K562 (cell line): Measurements from ENCODE around the gene NPFFR1. TPM values are rescaled to one million over a fixed set of nuclear protein-coding genes. Genes with fewer than 3 reads are reported as not detected.

Experiments used
- ATAC-seq: fragments of 200-7000 bp; cut with Tn5 transposase; 3 replicates; pipeline ENCODE4 v1.9.1; 2020; ENCODE audit warnings: moderate library complexity
- BruUV-seq: library from RNA; stranded (reverse); fragments of 400-500 nt; replicated peaks from 2 replicates; lab custom pipeline; 2021; lab: Mats Ljungman, UMichigan
- CTCF ChIA-PET: fragments of 300-600 bp; formaldehyde crosslinking; extraction: SDS; loops from one replicate; lab custom pipeline; 2021; ENCODE audit warnings: low intra/inter-chr PET ratio; lab: Yijun Ruan, JAX
- POLR2A ChIA-PET: fragments of 300-600, 350-650 bp; sonication (Branson Sonifier 250); formaldehyde crosslinking; extraction: SDS; loops from one replicate; lab custom pipeline; 2021; ENCODE audit warnings: antibody characterized with exemption, inconsistent platforms; lab: Yijun Ruan, JAX
- DNase-seq, 4 experiments: peaks; one replicate each; pipeline versions ENCODE4 v3.0.0 to v3.0.0-alpha.2; 2011 to 2018; ENCODE audit warnings: low spot score in 3 of 4, mixed read lengths in 3 of 4; ENCODE audit errors: extremely low read depth in 1 of 4
- FAIRE-seq: peaks from 2 replicates; lab custom pipeline; 2011; peaks lifted over from hg19 to GRCh38; lab: Jason Lieb, UNC
- H2AFZ ChIP-seq: 2 replicates; pipeline ENCODE4 v1.6.0; 2011; ENCODE audit warnings: low read depth, low read length, control low read depth, inconsistent platforms
- H3K27ac ChIP-seq: fragments of 200-600 bp; 3 replicates; pipeline ENCODE4 v1.8.0; 2011; ENCODE audit warnings: low read depth, mild to moderate bottlenecking, control low read depth, inconsistent platforms, low read length, moderate library complexity, mixed read lengths; ENCODE audit errors: extremely low read depth
- H3K27me3 ChIP-seq, 2 experiments: fragments of 300-600 bp in 1 of 2; 2 replicates in 1 of 2; 3 replicates in 1 of 2; pipeline versions ENCODE4 v1.6.0 to v1.8.0; 2011; ENCODE audit warnings: inconsistent platforms in 2 of 2, low read length in 2 of 2, mild to moderate bottlenecking in 1 of 2, mixed read lengths in 1 of 2, moderate library complexity in 1 of 2; ENCODE audit not compliant: control insufficient read depth in 2 of 2, insufficient read depth in 2 of 2
- H3K36me3 ChIP-seq: fragments of 300-600 bp; 3 replicates; pipeline ENCODE4 v1.8.0; 2011; ENCODE audit warnings: mild to moderate bottlenecking, low read length, inconsistent platforms; ENCODE audit not compliant: control insufficient read depth, insufficient read depth
- H3K4me1 ChIP-seq, 2 experiments: fragments of 200-600 bp in 1 of 2; replicated peaks in 1 of 2; 2 replicates in 1 of 2; 3 replicates in 1 of 2; pipeline versions ENCODE4 v1.5.1 to v1.8.0; 2011; ENCODE audit warnings: inconsistent platforms in 2 of 2, low read length in 2 of 2, mild to moderate bottlenecking in 1 of 2, mixed read lengths in 1 of 2, moderate library complexity in 1 of 2; ENCODE audit not compliant: control insufficient read depth in 2 of 2, insufficient read depth in 2 of 2
- H3K4me2 ChIP-seq: 2 replicates; pipeline ENCODE4 v1.6.1; 2011; ENCODE audit warnings: low read length, control low read depth, inconsistent platforms, mixed read lengths; ENCODE audit not compliant: insufficient read depth
- H3K4me3 ChIP-seq: fragments of 200-600 bp; sonication (generic), shearing (Covaris generic); 2 replicates; pipeline ENCODE4 v1.5.1; 2016; ENCODE audit warnings: control low read depth, inconsistent platforms
- H3K79me2 ChIP-seq: fragments of 200-600 bp; 3 replicates; pipeline ENCODE4 v1.8.0; 2011; ENCODE audit warnings: low read length, inconsistent platforms; ENCODE audit not compliant: control insufficient read depth, insufficient read depth
- H3K9ac ChIP-seq, 2 experiments: 2 replicates each; pipeline versions ENCODE4 v1.6.0 to v1.6.1; 2011; ENCODE audit warnings: low read depth in 2 of 2, low read length in 2 of 2, control low read depth in 1 of 2, inconsistent platforms in 1 of 2, mild to moderate bottlenecking in 1 of 2, mixed read lengths in 1 of 2; ENCODE audit not compliant: insufficient read depth in 1 of 2
- H3K9me1 ChIP-seq: one replicate; pipeline ENCODE4 v1.6.0; 2011; ENCODE audit warnings: inconsistent platforms, mild to moderate bottlenecking, low read length, moderate library complexity; ENCODE audit not compliant: control insufficient read depth, insufficient read depth
- H3K9me3 ChIP-seq: replicated peaks from 2 replicates; pipeline ENCODE4 v1.5.1; 2011; ENCODE audit warnings: low read depth, low read length, inconsistent platforms; ENCODE audit not compliant: control insufficient read depth, insufficient read depth
- H4K20me1 ChIP-seq: replicated peaks from 2 replicates; pipeline ENCODE4 v1.6.1; 2011; ENCODE audit warnings: low read length, inconsistent platforms, mixed read lengths; ENCODE audit not compliant: control insufficient read depth, insufficient read depth
- CAMTA2 ChIP-seq: fragments of 250-450 bp; sonication (Bioruptor Pico); conservative IDR thresholded peaks from 2 replicates; pipeline ENCODE4 v1.5.1; 2022
- CBX8 ChIP-seq: fragments of 200-600 bp; sonication (generic); IDR thresholded peaks from 2 replicates; pipeline ENCODE4 v1.6.1; 2012; ENCODE audit warnings: borderline replicate concordance, mixed run types, low read depth, mild to moderate bottlenecking, moderate library complexity, mixed read lengths, low read length, control low read depth, inconsistent platforms; ENCODE audit not compliant: poor library complexity, severe bottlenecking; ENCODE audit errors: extremely low read depth
- MCM5 ChIP-seq: fragments of 450-650 bp; IDR thresholded peaks from 2 replicates; pipeline ENCODE4 v1.6.1; 2016; ENCODE audit warnings: low read depth
- MEIS2 ChIP-seq: fragments of 450-650 bp; IDR thresholded peaks from 2 replicates; pipeline ENCODE4 v1.6.1; 2014; ENCODE audit warnings: mild to moderate bottlenecking; ENCODE audit not compliant: partially characterized antibody
- TRIM24 ChIP-seq, 2 experiments: fragments of 450-650 bp; IDR thresholded peaks; 2 replicates each; pipeline ENCODE4 v1.6.1; 2016
- WGBS: fragments of 100-300 bp; shearing (Covaris generic); methylation state at CpG from one replicate; pipeline ENCODE4 v1.1.6; 2016; ENCODE audit warnings: low coverage, mixed read lengths; ENCODE audit not compliant: insufficient coverage; ENCODE audit errors: missing lambda C conversion rate; 5-methylcytosine and 5-hydroxymethylcytosine counted together
- in situ Hi-C: fragments of 300-500 bp; cut with MboI; formaldehyde crosslinking; loops from 4 replicates; pipeline ENCODE4 v1.15.0; 2018; ENCODE audit warnings: inconsistent platforms, mixed read lengths
- intact Hi-C: fragments of 100-400 bp; cut with micrococcal nuclease; formaldehyde crosslinking; loops from 2 replicates; pipeline ENCODE4 v1.14.2; 2022
- polyA plus RNA-seq, 8 experiments: library from polyadenylated mRNA; depleted of rRNA in 4 of 8; stranded (reverse) in 5 of 8; unstranded in 3 of 8; fragments of >200 nt; fragmentation: Nextera tagmentation in 2 of 8; fragmentation: Illumina TruSeq in 1 of 8; extraction: Ambion mirVana in 2 of 8; extraction: Trizol in 1 of 8; gene quantifications; 2 replicates each; pipeline versions ENCODE4 v1.2.1 to v1.2.3, GENCODE V29; 2011 to 2014; ENCODE audit warnings: inconsistent platforms in 1 of 8, missing spikeins in 1 of 8
- total RNA-seq, 7 experiments: library from RNA; depleted of rRNA in 6 of 7; stranded (reverse); fragments of >200 nt in 6 of 7; fragmentation: Illumina TruSeq in 2 of 7; extraction: Trizol in 2 of 7; gene quantifications; 2 replicates each; pipeline versions ENCODE4 v1.2.1 to v1.2.3, GENCODE V29; 2011 to 2021; ENCODE audit warnings: low replicate concordance in 1 of 7

The NPFFR1 gene
- total and polyA plus RNA-seq, 9 of the 15 experiments (the other 6 are each of a cell fraction or from before 2014, with no cell fraction given), result under 0.01 TPM; not detected in 8

DNA sequence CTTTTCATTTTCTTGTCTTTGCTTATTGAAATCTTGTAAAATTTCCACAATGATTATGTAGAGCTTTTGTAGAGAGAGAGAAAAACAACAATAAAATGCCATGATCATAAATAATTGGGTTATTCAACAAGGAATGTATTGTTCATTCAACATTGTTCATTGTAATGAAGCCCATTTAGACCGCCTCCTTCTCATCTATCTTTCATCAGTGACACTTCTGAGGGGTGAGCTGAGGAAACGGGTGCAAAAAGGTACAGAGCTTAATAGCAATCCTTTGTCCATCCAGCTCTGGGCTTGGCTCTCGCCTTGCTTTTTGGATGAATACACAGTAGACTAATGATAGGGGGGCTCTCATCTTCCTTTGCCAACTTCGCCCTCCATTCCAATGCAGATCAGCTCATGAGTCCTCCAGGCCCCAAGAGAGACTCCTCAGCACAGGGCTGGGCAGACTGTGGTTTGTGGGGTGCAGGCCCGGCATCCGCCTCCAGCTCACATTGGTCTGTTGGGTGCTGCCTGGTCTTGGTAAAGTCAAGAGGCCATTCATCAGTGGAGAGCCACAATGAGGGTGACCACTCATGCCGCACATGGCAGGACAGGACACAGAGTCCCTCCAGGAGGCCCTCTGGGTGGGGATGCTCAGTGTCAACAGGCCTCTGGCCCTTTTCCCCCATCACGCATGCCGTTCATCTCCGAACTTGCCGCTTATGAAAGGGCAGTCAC, 32.7 kb downstream of the NPFFR1 start:
- Histone ChIP-seq H3K4me2 (no peak overlapping the region), H3K79me2 (no peaks in the 10 kb centered on the region), H3K9me1 (no peaks in the 10 kb centered on the region), H3K9ac (0 out of 4 replicates have a peak overlapping the region, but pooled peaks of 1 of the 2 experiments have one; percentile 43), H4K20me1 (no peaks in the 10 kb centered on the region)
- WGBS, result 3% methylated on average over 11 of the region's 11 CpGs
- in situ Hi-C loops, result no loop called here
- DNase-seq, result no peak
- TF ChIP-seq TRIM24 (IDR thresholded peaks at IDR 0.05) (no peak), MCM5 (no peak), MEIS2 (peak; percentile 11), CBX8 (no peak), CAMTA2 (CRISPR knock-in tag) (no peak)
- TF ChIP-seq, all 486 proteins: peak for 1
- POLR2A ChIA-PET, result interaction anchor here (0.7 to 4.4 kb wide), 3 partner anchors 14 to 82 kb away, joined by 3 to 15 read pairs (median 9); partner anchors contain the start of gene PPA1
- Histone ChIP-seq H3K27ac (no peak overlapping the region), H2AFZ (no peak overlapping the region), H3K36me3 (no peaks in the 10 kb centered on the region), H3K4me3 (no peak overlapping the region), H3K9me3 (no peaks in the 10 kb centered on the region), H3K4me1 (peaks cover 0 to 15% of the 10 kb centered on the region in 2 experiments; a peak in 2 of 5 replicates), H3K27me3 (peaks cover 47 to 65% of the 10 kb centered on the region in 2 experiments)
- FAIRE-seq (no peak), ATAC-seq (no peak)
- BruUV-seq, result no TSS peak
- intact Hi-C loops, result no loop called here
- CTCF ChIA-PET, result no interaction called here
